GM21717 (cell line): ENCODE results near the gene COL13A1.

ENCODE experiments used
- ATAC-seq: cut with Tn5 transposase; IDR thresholded peaks from one replicate; pipeline ENCODE4 v1.9.1; 2021; ENCODE audit warnings: mild to moderate bottlenecking, moderate library complexity; ENCODE audit not compliant: unreplicated experiment

Gene COL13A1

GRCh38 chr10:69883310-69884023 lies 81.8 kb downstream of the COL13A1 start:
- no peak for ATAC-seq

GRCh38 chr10:69884024-69884367 lies 82.3 kb downstream of the COL13A1 start:
- no peak for ATAC-seq

GRCh38 chr10:69884686-69885085 lies 83.0 kb downstream of the COL13A1 start:
- ATAC-seq = no peak

GRCh38 chr10:69885379-69886013 lies 83.8 kb downstream of the COL13A1 start:
- ATAC-seq = no peak

- no peak for ATAC-seq
These were observed 87.3 kb downstream of the COL13A1 start for GRCh38 chr10:69888882-69889584.

- no peak for ATAC-seq
These were observed 88.5 kb downstream of the COL13A1 start for GRCh38 chr10:69890065-69890847.

GRCh38 chr10:69891057-69891617 lies 89.4 kb downstream of the COL13A1 start:
- ATAC-seq = no peak

- ATAC-seq = no peak
These were observed 90.7 kb downstream of the COL13A1 start for GRCh38 chr10:69892406-69892805.

GRCh38 chr10:69892816-69893215 lies 91.1 kb downstream of the COL13A1 start:
- ATAC-seq = no peak

GRCh38 chr10:69893271-69893900 lies 91.7 kb downstream of the COL13A1 start:
- no peak for ATAC-seq

GRCh38 chr10:69894156-69894555 lies 92.5 kb downstream of the COL13A1 start:
- no peak for ATAC-seq

- ATAC-seq = no peak
These were observed 94.1 kb downstream of the COL13A1 start for GRCh38 chr10:69895759-69896158.

GRCh38 chr10:69896606-69897231 lies 95.0 kb downstream of the COL13A1 start:
- no peak for ATAC-seq

- no peak for ATAC-seq
These were observed 95.7 kb downstream of the COL13A1 start for GRCh38 chr10:69897432-69897831.

- no peak for ATAC-seq
These were observed 96.3 kb downstream of the COL13A1 start for GRCh38 chr10:69897999-69898398.

GRCh38 chr10:69898524-69898923 lies 96.8 kb downstream of the COL13A1 start:
- ATAC-seq = no peak

GRCh38 chr10:69898941-69899340 lies 97.2 kb downstream of the COL13A1 start:
- ATAC-seq = no peak

- ATAC-seq = no peak
These were observed 98.3 kb downstream of the COL13A1 start for GRCh38 chr10:69899727-69900595.

- no peak for ATAC-seq
These were observed 99.3 kb downstream of the COL13A1 start for GRCh38 chr10:69901022-69901421.
